Measurements from ENCODE around the gene TRPC4AP. TPM values are rescaled to one million over a fixed set of nuclear protein-coding genes. Genes with fewer than 3 reads are reported as not detected.

The TRPC4AP gene
- total and polyA plus RNA-seq, 10 of the 15 experiments (the other 5 are each of a cell fraction or from before 2014, with no cell fraction given) = 1.1 to 61.7 (median 41.2) TPM

DNA sequence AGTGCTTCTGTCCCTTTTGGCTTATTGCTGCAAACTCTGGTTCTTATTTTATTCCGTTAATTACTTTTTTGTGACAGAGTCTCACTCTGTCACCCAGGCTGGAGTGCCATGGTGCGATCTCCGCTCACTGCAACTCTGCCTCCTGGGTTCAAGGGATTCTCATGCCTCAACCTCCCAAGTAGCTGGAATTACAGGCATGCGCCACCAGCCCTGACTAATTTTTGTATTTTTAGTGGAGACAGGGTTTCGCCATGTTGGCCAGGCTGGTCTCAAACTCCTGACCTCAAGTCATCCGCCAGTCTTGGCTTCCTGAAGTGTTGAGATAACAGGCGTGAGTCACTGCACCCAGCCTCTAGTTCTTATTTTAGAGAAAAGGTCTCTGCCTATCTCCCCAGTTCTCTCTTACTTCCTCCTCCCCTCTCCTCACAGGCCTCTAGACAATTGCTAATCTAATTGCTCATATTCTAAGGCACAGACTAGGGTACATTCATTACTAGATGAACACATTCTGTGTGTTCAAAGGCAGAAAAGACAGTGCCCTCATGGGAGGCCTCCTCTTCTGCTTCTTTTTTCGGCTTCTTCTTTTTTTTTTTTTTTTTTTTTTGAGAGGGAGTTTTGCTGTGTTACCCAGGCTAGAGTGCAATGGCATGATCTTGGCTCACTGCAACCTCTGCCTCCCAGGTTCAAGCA is 27.6 kb upstream of the TRPC4AP start:
- ChIA-PET CTCF (no interaction called here), RAD21 (ENCODE audit: unreplicated experiment) (no interaction called here), POLR2A (no interaction called here), SMC1A (ENCODE audit: uncharacterized antibody, unreplicated experiment) (interaction anchor here (1.2 kb wide), 1 partner anchor 17 kb away, joined by 3 read pairs; no protein-coding TSS in a partner anchor)
- FAIRE-seq (no peak), ATAC-seq (no peak), DNase-seq (ENCODE audit: low read depth, low spot score) (no peak)
- in situ Hi-C loops (cut with MboI) (no loop called here), intact Hi-C loops (cut with micrococcal nuclease; ENCODE audit: unreplicated experiment) (no loop called here)
- no peak overlapping the region for H3K27ac ChIP-seq (ENCODE audit: control insufficient read depth, insufficient read depth)
- H3K4me2 ChIP-seq (ENCODE audit: control insufficient read depth, insufficient read depth) = no peak overlapping the region
- no peak overlapping the region for H3K4me3 ChIP-seq
- 49% methylated on average over 7 of the region's 8 CpGs for WGBS (ENCODE audit: insufficient coverage, insufficient replicate concordance, low lambda C conversion rate, missing lambda C conversion rate)
- TF ChIP-seq ATF7 (IDR thresholded peaks at IDR 0.05; ENCODE audit: low read depth) = no peak
- no peaks in the 10 kb centered on the region for H3K79me2 ChIP-seq (ENCODE audit: control insufficient read depth, insufficient read depth, low read length)
- no TSS peak for BruUV-seq (replicated peaks)
- no peaks in the 10 kb centered on the region for H3K9me3 ChIP-seq (replicated peaks; ENCODE audit: control insufficient read depth, insufficient read depth, low read length)
- no peaks in the 10 kb centered on the region for H4K20me1 ChIP-seq (ENCODE audit: control insufficient read depth, insufficient read depth)
- no peak overlapping the region for H3K9ac ChIP-seq (ENCODE audit: control insufficient read depth, insufficient read depth, low read length)
- H3K36me3 ChIP-seq (ENCODE audit: control insufficient read depth in 2 of 2, insufficient read depth in 2 of 2, low read length in 1 of 2) = peaks cover 4 to 34% of the 10 kb centered on the region in 2 experiments
- H2AFZ ChIP-seq (ENCODE audit: control insufficient read depth, low read depth, low read length) = no peak overlapping the region
- no peaks in the 10 kb centered on the region for H3K4me1 ChIP-seq (ENCODE audit: control insufficient read depth, insufficient read depth, low read length)
- H3K27me3 ChIP-seq (replicated peaks in 1 of 2; ENCODE audit: control insufficient read depth in 2 of 2, insufficient read depth in 2 of 2, low read length in 1 of 2) = no peaks in the 10 kb centered on the region

- H3K27ac ChIP-seq (ENCODE audit: control insufficient read depth, insufficient read depth) = no peak overlapping the region
- intact Hi-C loops (cut with micrococcal nuclease; ENCODE audit: unreplicated experiment) = no loop called here
- 100% methylated on average over 1 of the region's 1 CpG for WGBS (ENCODE audit: insufficient coverage, insufficient replicate concordance, low lambda C conversion rate, missing lambda C conversion rate)
- no peaks in the 10 kb centered on the region for H3K79me2 ChIP-seq (ENCODE audit: control insufficient read depth, insufficient read depth, low read length)
- no peaks in the 10 kb centered on the region for H4K20me1 ChIP-seq (ENCODE audit: control insufficient read depth, insufficient read depth)
- BruUV-seq (replicated peaks) = no TSS peak
- ChIA-PET POLR2A (no interaction called here), CTCF (interaction anchor here (1.4 kb wide), 1 partner anchor 27 kb away, joined by 3 read pairs; no protein-coding TSS in a partner anchor), RAD21 (ENCODE audit: unreplicated experiment) (no interaction called here), SMC1A (ENCODE audit: uncharacterized antibody, unreplicated experiment) (no interaction called here)
- no peak overlapping the region for H3K4me3 ChIP-seq
- H2AFZ ChIP-seq (ENCODE audit: control insufficient read depth, low read depth, low read length) = no peak overlapping the region
- TF ChIP-seq RAD51 (IDR thresholded peaks at IDR 0.05) (no peak), TCF7 (IDR thresholded peaks at IDR 0.05; ENCODE audit: borderline replicate concordance) (no peak), SMC3 (IDR thresholded peaks at IDR 0.05; ENCODE audit: borderline replicate concordance, low read length) (no peak), SRF (IDR thresholded peaks at IDR 0.05; ENCODE audit: low read depth in 2 of 2, low read length in 2 of 2) (no peak), ATF7 (IDR thresholded peaks at IDR 0.05; ENCODE audit: low read depth) (no peak), ETV6 (conservative IDR thresholded peaks at IDR 0.05 in 1 of 2, IDR thresholded peaks at IDR 0.05 in 1 of 2; ENCODE audit: borderline replicate concordance in 1 of 2, low read depth in 1 of 2) (no peak), ZNF24 (IDR thresholded peaks at IDR 0.05) (no peak), WRNIP1 (IDR thresholded peaks at IDR 0.05; ENCODE audit: borderline replicate concordance, low read depth, low read length) (no peak), EGR1 (IDR thresholded peaks at IDR 0.05; ENCODE audit: borderline replicate concordance in 1 of 2, low read depth in 2 of 2, low read length in 2 of 2) (no peak)
- H3K4me2 ChIP-seq (ENCODE audit: control insufficient read depth, insufficient read depth) = no peak overlapping the region
- no peak for FAIRE-seq
- in situ Hi-C loops (cut with MboI) = no loop called here
- ATAC-seq = no peak
- no peaks in the 10 kb centered on the region for H3K9me3 ChIP-seq (replicated peaks; ENCODE audit: control insufficient read depth, insufficient read depth, low read length)
- H3K27me3 ChIP-seq (replicated peaks in 1 of 2; ENCODE audit: control insufficient read depth in 2 of 2, insufficient read depth in 2 of 2, low read length in 1 of 2) = no peaks in the 10 kb centered on the region
- H3K36me3 ChIP-seq (ENCODE audit: control insufficient read depth in 2 of 2, insufficient read depth in 2 of 2, low read length in 1 of 2) = peaks cover 0 to 26% of the 10 kb centered on the region in 2 experiments
- no peaks in the 10 kb centered on the region for H3K4me1 ChIP-seq (ENCODE audit: control insufficient read depth, insufficient read depth, low read length)
- DNase-seq (ENCODE audit: low read depth, low spot score) = no peak
- H3K9ac ChIP-seq (ENCODE audit: control insufficient read depth, insufficient read depth, low read length) = no peak overlapping the region
Observed at GRCh38 chr20:35117629-35118028, 25.0 kb upstream of the TRPC4AP start.

Data from GM12878 (cell line).